Neural cell (in vitro differentiated cells): ENCODE data around the gene COL4A1.

Experiments used
- EP300 ChIP-seq: fragments of 450-650 bp; conservative IDR thresholded peaks from 2 replicates; pipeline ENCODE4 v1.6.1; 2014; ENCODE audit warnings: antibody characterized with exemption, mild to moderate bottlenecking, moderate library complexity; ENCODE audit not compliant: poor library complexity, severe bottlenecking
- EZH2 ChIP-seq: fragments of 200-600, 300-800 bp; shearing (Covaris generic), sonication (generic); IDR thresholded peaks from 2 replicates; pipeline ENCODE4 v1.6.1; 2014; ENCODE audit warnings: antibody characterized with exemption, low read length, borderline replicate concordance, mild to moderate bottlenecking; ENCODE audit not compliant: insufficient read depth, poor library complexity, severe bottlenecking
- TF ChIP-seq, protein P1 (sequence below): fragments of 450-650 bp; IDR thresholded peaks from 2 replicates; pipeline ENCODE4 v1.5.1; 2014; ENCODE audit warnings: antibody characterized with exemption, mild to moderate bottlenecking, moderate library complexity; ENCODE audit not compliant: poor library complexity, severe bottlenecking

DNA sequence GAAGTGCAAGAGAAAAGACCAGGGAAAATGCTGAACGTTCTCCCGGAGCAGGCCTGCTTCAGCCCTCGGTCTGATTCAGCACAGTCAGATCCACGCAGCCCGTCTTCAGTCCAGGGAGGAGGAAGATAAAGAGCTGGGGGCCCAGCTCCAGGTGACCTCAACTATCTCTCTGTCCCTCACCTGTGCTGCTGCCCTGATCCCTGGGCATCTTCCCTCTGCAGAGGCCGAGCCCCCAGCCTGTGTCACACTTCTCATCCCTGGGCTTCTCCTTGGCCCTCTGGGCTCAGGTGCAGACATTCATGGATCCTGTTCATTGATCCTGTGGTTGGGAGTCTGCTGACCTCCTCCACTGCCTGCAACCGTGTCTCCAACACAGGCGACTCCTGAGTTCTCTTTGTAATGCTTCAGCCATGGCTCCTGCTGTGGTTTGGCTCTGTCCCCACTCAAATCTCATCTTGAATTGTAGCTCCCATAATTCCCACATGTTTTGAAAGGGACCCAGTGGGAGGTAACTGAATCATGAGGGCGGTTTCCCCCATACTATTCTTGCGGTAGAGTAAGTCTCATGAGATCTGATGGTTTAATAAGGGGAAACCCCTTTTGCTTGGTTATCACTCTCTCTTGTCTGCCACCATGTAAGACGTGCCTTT is 28.0 kb upstream of the COL4A1 start:
- TF ChIP-seq EP300 (no peak), EZH2 (no peak)
- TF ChIP-seq, protein P1, sequence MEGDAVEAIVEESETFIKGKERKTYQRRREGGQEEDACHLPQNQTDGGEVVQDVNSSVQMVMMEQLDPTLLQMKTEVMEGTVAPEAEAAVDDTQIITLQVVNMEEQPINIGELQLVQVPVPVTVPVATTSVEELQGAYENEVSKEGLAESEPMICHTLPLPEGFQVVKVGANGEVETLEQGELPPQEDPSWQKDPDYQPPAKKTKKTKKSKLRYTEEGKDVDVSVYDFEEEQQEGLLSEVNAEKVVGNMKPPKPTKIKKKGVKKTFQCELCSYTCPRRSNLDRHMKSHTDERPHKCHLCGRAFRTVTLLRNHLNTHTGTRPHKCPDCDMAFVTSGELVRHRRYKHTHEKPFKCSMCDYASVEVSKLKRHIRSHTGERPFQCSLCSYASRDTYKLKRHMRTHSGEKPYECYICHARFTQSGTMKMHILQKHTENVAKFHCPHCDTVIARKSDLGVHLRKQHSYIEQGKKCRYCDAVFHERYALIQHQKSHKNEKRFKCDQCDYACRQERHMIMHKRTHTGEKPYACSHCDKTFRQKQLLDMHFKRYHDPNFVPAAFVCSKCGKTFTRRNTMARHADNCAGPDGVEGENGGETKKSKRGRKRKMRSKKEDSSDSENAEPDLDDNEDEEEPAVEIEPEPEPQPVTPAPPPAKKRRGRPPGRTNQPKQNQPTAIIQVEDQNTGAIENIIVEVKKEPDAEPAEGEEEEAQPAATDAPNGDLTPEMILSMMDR = no peak
